ENCODE data around the gene RCN1.

DNA sequence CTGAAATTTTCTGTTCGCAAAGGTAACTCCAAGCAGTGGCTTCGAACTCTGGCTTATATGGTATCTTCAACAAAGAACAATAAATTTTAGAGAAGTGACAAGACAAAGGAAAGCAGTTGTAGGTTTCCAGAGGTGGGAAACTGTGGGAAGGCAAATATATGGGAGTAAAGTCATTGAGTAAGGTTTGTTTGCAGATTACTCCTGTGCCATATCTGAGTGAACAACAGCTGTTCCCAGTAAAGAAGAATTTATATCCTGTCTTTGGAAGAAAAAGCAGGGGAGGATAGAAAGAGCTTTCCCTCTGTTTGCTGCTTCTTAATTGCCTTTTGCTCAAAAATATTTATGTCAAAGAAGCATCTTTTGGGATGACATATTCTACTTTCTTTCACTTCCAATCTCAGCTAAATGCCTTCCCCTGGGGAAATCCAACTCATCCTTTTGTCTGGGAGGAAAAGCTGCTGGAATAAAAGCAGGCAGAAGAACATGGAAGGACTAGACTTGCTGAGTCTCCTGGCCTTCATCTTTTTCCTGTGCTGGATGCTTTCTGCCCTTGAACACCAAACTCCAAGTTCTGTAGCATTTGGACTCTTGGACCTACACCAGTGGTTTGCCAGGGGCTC is 10.4 kb upstream of the RCN1 start:
- no peak for TF ChIP-seq CTCF (conservative IDR thresholded peaks at IDR 0.05 in 1 of 2, IDR thresholded peaks at IDR 0.05 in 1 of 2; ENCODE audit: extremely low read depth in 1 of 2, insufficient read depth in 1 of 2, low read depth in 1 of 2, low read length in 2 of 2)
- TF ChIP-seq EZH2 (IDR thresholded peaks at IDR 0.05; ENCODE audit: borderline replicate concordance, low read length), result no peak
